ENCODE measurements around the gene RUSF1. TPM values are rescaled to one million over a fixed set of nuclear protein-coding genes. Genes with fewer than 3 reads are reported as not detected.

The RUSF1 gene
- total and polyA plus RNA-seq, 2 donors (not counting 1 experiment from before 2014, with no cell fraction given) = 23.1 to 41.8 TPM

- Histone ChIP-seq H2AFZ (ENCODE audit: low read length) (no peak overlapping the region), H3K4me3 (replicated peaks in 1 of 4; ENCODE audit: control extremely low read depth in 1 of 4, insufficient read depth in 1 of 4, low read depth in 3 of 4, low read length in 4 of 4) (peak overlapping the region in 1 of 4 experiments; percentile 82), H3K9ac (ENCODE audit: insufficient read depth, low read length) (no peak overlapping the region), H3K79me2 (ENCODE audit: control insufficient read depth, insufficient read depth, low read length) (no peaks in the 10 kb centered on the region), H3K36me3 (ENCODE audit: control insufficient read depth, insufficient read depth, low read length) (no peaks in the 10 kb centered on the region), H3K4me1 (ENCODE audit: control insufficient read depth, extremely low read depth, insufficient read depth, low read length) (no peaks in the 10 kb centered on the region), H3K9me3 (ENCODE audit: control insufficient read depth, insufficient read depth, low read depth, low read length) (no peaks in the 10 kb centered on the region), H3K27me3 (ENCODE audit: control insufficient read depth, insufficient read depth, low read length) (no peaks in the 10 kb centered on the region), H3K27ac (ENCODE audit: insufficient read depth, low read length) (no peak overlapping the region), H3K4me2 (ENCODE audit: extremely low read depth, insufficient read depth, low read length) (no peak overlapping the region), H4K20me1 (ENCODE audit: control insufficient read depth, extremely low read depth, insufficient read depth, low read length) (no peaks in the 10 kb centered on the region)
- DNase-seq (ENCODE audit: low read depth in 2 of 2) = no peak
- TF ChIP-seq CTCF (conservative IDR thresholded peaks at IDR 0.05 in 1 of 2, IDR thresholded peaks at IDR 0.05 in 1 of 2; ENCODE audit: low read depth in 1 of 2, low read length in 2 of 2) = no peak
- no peak for TF ChIP-seq EZH2 (IDR thresholded peaks at IDR 0.05; ENCODE audit: low read length, missing control alignments)
Observed at GRCh38 chr16:31441956-31442355, 66.2 kb downstream of the RUSF1 start.

- Histone ChIP-seq H3K4me2 (ENCODE audit: extremely low read depth, insufficient read depth, low read length) (no peak overlapping the region), H3K27ac (ENCODE audit: insufficient read depth, low read length) (no peak overlapping the region), H3K79me2 (ENCODE audit: control insufficient read depth, insufficient read depth, low read length) (no peaks in the 10 kb centered on the region), H3K4me3 (replicated peaks in 1 of 4; ENCODE audit: control extremely low read depth in 1 of 4, insufficient read depth in 1 of 4, low read depth in 3 of 4, low read length in 4 of 4) (no peak overlapping the region), H3K9me3 (ENCODE audit: control insufficient read depth, insufficient read depth, low read depth, low read length) (no peaks in the 10 kb centered on the region), H3K36me3 (ENCODE audit: control insufficient read depth, insufficient read depth, low read length) (no peaks in the 10 kb centered on the region), H3K9ac (ENCODE audit: insufficient read depth, low read length) (no peak overlapping the region), H4K20me1 (ENCODE audit: control insufficient read depth, extremely low read depth, insufficient read depth, low read length) (no peaks in the 10 kb centered on the region), H3K4me1 (ENCODE audit: control insufficient read depth, extremely low read depth, insufficient read depth, low read length) (no peaks in the 10 kb centered on the region), H2AFZ (ENCODE audit: low read length) (no peak overlapping the region), H3K27me3 (ENCODE audit: control insufficient read depth, insufficient read depth, low read length) (no peaks in the 10 kb centered on the region)
- TF ChIP-seq EZH2 (IDR thresholded peaks at IDR 0.05; ENCODE audit: low read length, missing control alignments) (no peak), CTCF (conservative IDR thresholded peaks at IDR 0.05 in 1 of 2, IDR thresholded peaks at IDR 0.05 in 1 of 2; ENCODE audit: low read depth in 1 of 2, low read length in 2 of 2) (no peak)
- DNase-seq (ENCODE audit: low read depth in 2 of 2) = no peak
Observed at GRCh38 chr16:31440516-31441184, 67.5 kb downstream of the RUSF1 start.

DNA sequence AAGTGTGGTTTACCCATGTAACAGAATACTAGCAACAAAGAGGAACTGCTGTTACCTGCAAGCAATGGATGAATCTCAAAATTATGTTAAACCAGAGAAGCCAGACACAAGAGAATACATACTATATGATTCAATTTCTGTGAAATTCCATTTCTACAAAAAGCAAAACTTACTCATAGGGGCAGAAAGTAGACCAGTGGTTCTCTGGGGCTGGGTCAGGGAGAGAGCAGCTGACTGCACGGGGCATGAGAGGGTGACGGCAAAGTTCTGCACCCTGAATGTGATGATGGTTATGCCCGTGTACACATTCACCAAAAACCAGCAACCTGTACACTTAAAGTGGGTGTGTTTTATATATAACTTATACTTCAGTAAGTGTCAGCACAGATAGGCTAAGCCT is 68.7 kb downstream of the RUSF1 start:
- Histone ChIP-seq H3K9me3 (ENCODE audit: control insufficient read depth, insufficient read depth, low read depth, low read length) (no peaks in the 10 kb centered on the region), H2AFZ (ENCODE audit: low read length) (no peak overlapping the region), H3K79me2 (ENCODE audit: control insufficient read depth, insufficient read depth, low read length) (no peaks in the 10 kb centered on the region), H3K4me3 (replicated peaks in 1 of 4; ENCODE audit: control extremely low read depth in 1 of 4, insufficient read depth in 1 of 4, low read depth in 3 of 4, low read length in 4 of 4) (no peak overlapping the region), H3K36me3 (ENCODE audit: control insufficient read depth, insufficient read depth, low read length) (no peaks in the 10 kb centered on the region), H4K20me1 (ENCODE audit: control insufficient read depth, extremely low read depth, insufficient read depth, low read length) (no peaks in the 10 kb centered on the region), H3K4me2 (ENCODE audit: extremely low read depth, insufficient read depth, low read length) (no peak overlapping the region), H3K4me1 (ENCODE audit: control insufficient read depth, extremely low read depth, insufficient read depth, low read length) (no peaks in the 10 kb centered on the region), H3K27ac (ENCODE audit: insufficient read depth, low read length) (no peak overlapping the region), H3K9ac (ENCODE audit: insufficient read depth, low read length) (no peak overlapping the region), H3K27me3 (ENCODE audit: control insufficient read depth, insufficient read depth, low read length) (no peaks in the 10 kb centered on the region)
- DNase-seq (ENCODE audit: low read depth in 2 of 2) = no peak
- TF ChIP-seq CTCF (conservative IDR thresholded peaks at IDR 0.05 in 1 of 2, IDR thresholded peaks at IDR 0.05 in 1 of 2; ENCODE audit: low read depth in 1 of 2, low read length in 2 of 2) (no peak), EZH2 (IDR thresholded peaks at IDR 0.05; ENCODE audit: low read length, missing control alignments) (no peak)

Other genes with a start within 250 kb of the RUSF1 start
- gene ITGAM, start 248.4 kb downstream of the RUSF1 start, total RNA-seq = under 0.01 TPM in 1 of 2 replicates, not detected in the other
- gene ITGAM, start 248.4 kb downstream of the RUSF1 start, polyA plus RNA-seq = 0.02 TPM in 1 of 2 replicates, not detected in the other
- under 0.01 TPM in 2 replicates for gene ITGAX, start 153.2 kb downstream of the RUSF1 start, total RNA-seq
- gene ITGAX, start 153.2 kb downstream of the RUSF1 start, polyA plus RNA-seq = not detected in 2 replicates
- not detected in 2 replicates for gene ITGAD, start 115.1 kb downstream of the RUSF1 start, total RNA-seq
- not detected in 2 replicates for gene ITGAD, start 115.1 kb downstream of the RUSF1 start, polyA plus RNA-seq
- gene COX6A2, start 80.0 kb downstream of the RUSF1 start, total RNA-seq = not detected in 2 replicates
- not detected in 2 replicates for gene COX6A2, start 80.0 kb downstream of the RUSF1 start, polyA plus RNA-seq
- gene ZNF843, start 65.6 kb downstream of the RUSF1 start, total RNA-seq = 0.26 and 0.33 TPM in 2 replicates
- gene ZNF843, start 65.6 kb downstream of the RUSF1 start, polyA plus RNA-seq = 0.15 and 0.28 TPM in 2 replicates
- gene ARMC5, start 48.9 kb downstream of the RUSF1 start, total RNA-seq = 5.4 and 5.6 TPM in 2 replicates
- gene ARMC5, start 48.9 kb downstream of the RUSF1 start, polyA plus RNA-seq = 1.7 and 3.4 TPM in 2 replicates
- 28.5 and 46.9 TPM in 2 replicates for gene TGFB1I1, start 36.2 kb downstream of the RUSF1 start, total RNA-seq
- gene TGFB1I1, start 36.2 kb downstream of the RUSF1 start, polyA plus RNA-seq = 68.4 and 94.3 TPM in 2 replicates
- gene SLC5A2, start 25.3 kb downstream of the RUSF1 start, total RNA-seq = under 0.01 TPM in 1 of 2 replicates, not detected in the other
- gene SLC5A2, start 25.3 kb downstream of the RUSF1 start, polyA plus RNA-seq = not detected in 2 replicates
- gene AHSP, start 19.5 kb upstream of the RUSF1 start, total RNA-seq = not detected in 2 replicates
- gene AHSP, start 19.5 kb upstream of the RUSF1 start, polyA plus RNA-seq = not detected in 2 replicates